Measurements from ENCODE around the gene SEMA5A.

DNA sequence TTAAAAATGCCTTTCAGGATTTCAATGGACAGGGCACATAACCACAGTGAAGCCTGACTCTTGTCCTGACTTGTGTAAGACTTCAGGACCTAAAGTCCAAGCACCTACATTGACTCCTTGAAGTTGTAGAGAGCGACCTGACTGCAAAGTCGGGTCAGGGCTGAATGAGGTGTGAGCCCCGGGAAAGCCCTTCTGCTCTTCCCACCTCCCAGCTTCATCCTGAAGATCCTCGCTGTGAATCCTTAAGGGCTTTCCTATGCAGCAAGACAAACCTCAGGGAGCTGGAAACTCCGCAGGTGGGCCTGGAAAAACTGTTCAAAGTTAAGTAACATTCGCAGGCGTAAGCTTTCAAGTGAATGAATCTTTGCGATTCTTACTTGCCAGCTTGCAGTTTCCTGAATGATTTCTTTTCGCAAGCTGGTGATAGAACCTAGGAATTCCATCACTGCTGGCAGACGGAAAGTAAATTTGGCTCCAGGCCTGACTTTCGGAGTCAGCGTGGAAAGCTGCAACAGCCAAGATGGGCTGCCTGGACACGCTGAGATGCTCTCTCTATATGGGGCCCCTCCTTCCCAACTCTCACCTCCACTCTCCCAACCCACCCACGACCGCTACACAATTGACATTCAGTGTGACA is 10.9 kb downstream of the SEMA5A start:
- TF ChIP-seq FOXP2 (optimal IDR thresholded peaks at IDR 0.05; ENCODE audit: borderline replicate concordance, extremely low read depth, extremely low read length, insufficient read depth) (no peak), POLR2AphosphoS5 (IDR thresholded peaks at IDR 0.05; ENCODE audit: low read depth, low read length) (no peak), REST (IDR thresholded peaks at IDR 0.05; ENCODE audit: insufficient read depth in 1 of 2, low read depth in 2 of 2, low read length in 2 of 2) (no peak)
